Bronchial epithelial cell (primary cell): Measurements from ENCODE around the gene OBP2B. TPM values are rescaled to one million over a fixed set of nuclear protein-coding genes. Genes with fewer than 3 reads are reported as not detected.
"Not testable (repeated sequence)": the region's sequence is repeated elsewhere in the genome, so short reads cannot be mapped to it uniquely, and the experiment has no call there.

Source experiments
- DNase-seq: peaks from one replicate; pipeline ENCODE4 v3.0.0-alpha.2; 2010; ENCODE audit warnings: low read depth
- FAIRE-seq: peaks from 2 replicates; lab custom pipeline; 2011; peaks lifted over from hg19 to GRCh38; lab: Jason Lieb, UNC
- H3K27me3 ChIP-seq: 2 replicates; pipeline ENCODE4 v1.5.1; 2011; ENCODE audit warnings: low read length; ENCODE audit not compliant: control insufficient read depth, insufficient read depth
- H3K36me3 ChIP-seq: 2 replicates; pipeline ENCODE4 v1.5.1; 2011; ENCODE audit warnings: low read length; ENCODE audit not compliant: control insufficient read depth, insufficient read depth
- H3K4me3 ChIP-seq: 2 replicates; pipeline ENCODE4 v1.5.1; 2011; ENCODE audit warnings: mild to moderate bottlenecking, low read depth, low read length, control low read depth
- CTCF ChIP-seq: IDR thresholded peaks from 2 replicates; pipeline ENCODE4 v1.5.1; 2011; ENCODE audit warnings: mild to moderate bottlenecking, moderate library complexity, low read length, control low read depth, inconsistent platforms; ENCODE audit not compliant: insufficient read depth, severe bottlenecking
- total RNA-seq: library from RNA; depleted of rRNA; stranded (reverse); fragments of >200 nt; gene quantifications from 2 replicates; pipeline ENCODE4 v1.2.1, GENCODE V29; 2014

The OBP2B gene
- total RNA-seq, 1 donor from 2014 or later: not detected

DNA sequence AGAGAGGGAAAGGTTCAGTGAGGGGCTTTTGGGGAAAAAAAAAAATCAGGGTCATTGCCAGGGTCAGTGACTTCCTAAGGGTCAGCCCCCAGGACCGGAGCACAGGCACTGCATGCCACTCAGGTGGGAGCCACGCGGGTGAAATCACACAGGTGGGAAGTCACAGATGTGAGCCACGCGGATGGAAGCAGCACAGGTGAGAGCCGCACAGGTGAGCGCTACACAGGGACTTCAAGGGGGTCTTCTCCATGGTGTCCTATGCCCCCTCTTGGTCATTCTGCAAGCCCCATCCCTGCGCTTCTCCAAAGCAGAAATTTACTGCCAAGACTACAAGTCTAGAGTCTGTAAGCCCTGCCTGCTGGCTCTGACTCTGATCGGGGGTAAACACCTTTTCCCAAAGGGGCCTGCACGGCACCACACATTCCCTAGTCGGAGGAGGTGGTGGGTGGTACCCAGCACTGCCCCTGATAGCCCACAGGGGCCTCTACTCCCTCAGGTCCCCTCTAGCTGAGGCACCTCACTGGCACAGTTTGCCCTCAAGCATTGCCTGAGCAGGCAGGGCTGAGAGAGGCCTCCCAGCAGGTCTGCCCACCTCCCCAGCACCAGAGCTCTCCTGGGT lies 18.3 kb upstream of the OBP2B start:
- DNase-seq (no peak), FAIRE-seq (no peak)
- Histone ChIP-seq H3K36me3 (no peaks in the 10 kb centered on the region), H3K4me3 (no peak overlapping the region), H3K27me3 (peaks cover 3% of the 10 kb centered on the region)
- no peak for TF ChIP-seq CTCF

- Histone ChIP-seq H3K36me3 (no peaks in the 10 kb centered on the region), H3K27me3 (peaks cover 3% of the 10 kb centered on the region), H3K4me3 (no peak overlapping the region)
- TF ChIP-seq CTCF: no peak
- DNase-seq (no peak), FAIRE-seq (no peak)
Measured at GRCh38 chr9:133226219-133227171, 17.4 kb upstream of the OBP2B start.

DNA sequence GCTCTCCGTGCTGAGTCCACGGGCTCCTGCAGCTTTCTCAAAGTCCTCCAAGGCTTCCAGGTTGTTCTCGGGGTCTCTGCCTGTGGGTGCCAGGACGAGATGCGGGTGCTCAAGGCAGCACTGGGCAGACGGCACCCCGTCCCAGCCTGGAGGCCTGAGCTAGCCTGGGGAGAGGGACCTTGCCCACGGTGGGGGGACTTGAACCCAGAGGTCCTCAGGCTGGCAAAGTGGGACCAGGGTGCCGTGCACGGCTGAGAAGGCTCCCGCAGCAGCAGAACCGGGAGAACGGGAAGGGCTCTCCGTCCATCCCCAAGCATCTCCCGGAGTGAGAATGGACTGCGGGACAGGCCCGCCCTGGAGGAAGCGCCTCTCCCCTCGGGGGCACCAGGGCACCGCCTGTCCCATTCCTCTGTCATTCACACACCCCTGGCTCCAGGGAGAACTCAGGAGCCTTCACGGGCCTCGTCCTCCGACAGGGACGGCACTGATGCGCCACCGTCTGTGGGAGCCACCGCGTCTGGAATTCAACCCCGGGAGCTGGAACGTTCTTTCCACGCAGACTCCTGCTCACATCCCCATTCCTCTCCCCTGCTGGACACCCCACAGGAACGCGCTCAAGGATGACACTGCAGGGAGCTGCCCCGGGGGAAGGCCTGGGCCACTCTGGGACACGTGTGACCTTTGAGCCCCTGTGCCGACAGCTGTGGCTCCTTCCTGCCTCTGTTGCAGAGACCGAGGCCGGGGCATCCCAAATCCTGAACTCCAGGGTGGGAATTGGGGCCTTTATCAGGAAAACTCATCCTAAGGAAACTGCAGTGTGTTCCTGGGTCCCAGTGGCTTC lies 16.3 kb upstream of the OBP2B start:
- DNase-seq (no peak), FAIRE-seq (no peak)
- TF ChIP-seq CTCF: no peak
- H3K27me3 ChIP-seq: peaks cover 3% of the 10 kb centered on the region
- H3K4me3 ChIP-seq: no peak overlapping the region
- no peaks in the 10 kb centered on the region for H3K36me3 ChIP-seq

- Histone ChIP-seq H3K4me3 (no peak overlapping the region), H3K27me3 (peaks cover 3% of the 10 kb centered on the region), H3K36me3 (no peaks in the 10 kb centered on the region)
- no peak for FAIRE-seq
- TF ChIP-seq CTCF: no peak
- DNase-seq: no peak
Measured at GRCh38 chr9:133224762-133225161, 15.7 kb upstream of the OBP2B start.

- H3K27me3 ChIP-seq, DNase-seq, FAIRE-seq, H3K36me3 ChIP-seq, H3K4me3 ChIP-seq: not testable (repeated sequence)
Measured at GRCh38 chr9:133223159-133223756, 14.2 kb upstream of the OBP2B start.

DNA sequence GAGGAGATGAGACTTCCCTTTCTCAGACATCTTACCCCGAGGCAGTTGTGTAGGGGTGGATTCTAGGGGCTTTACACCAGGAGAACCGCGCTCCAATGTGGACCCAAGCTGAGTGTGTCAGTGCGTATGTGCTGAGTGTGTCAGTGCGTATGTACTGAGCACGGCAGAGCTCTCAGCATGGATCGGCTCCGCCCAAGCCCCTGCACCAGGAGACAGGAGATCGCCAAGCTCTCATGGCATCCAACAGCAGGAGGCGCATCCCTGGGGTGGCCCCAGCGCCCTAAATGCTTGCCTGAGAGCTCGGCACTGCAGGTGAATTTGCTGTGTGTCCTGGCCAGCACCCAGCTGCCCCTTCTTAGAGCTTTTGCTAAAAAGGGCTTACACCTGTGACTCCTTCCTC lies 12.9 kb upstream of the OBP2B start:
- DNase-seq, H3K27me3 ChIP-seq, H3K36me3 ChIP-seq, FAIRE-seq, H3K4me3 ChIP-seq: not testable (repeated sequence)
